Mesothelial cell of epicardium (in vitro differentiated cells): ENCODE measurements around the gene AMBN. TPM values are rescaled to one million over a fixed set of nuclear protein-coding genes. Genes with fewer than 3 reads are reported as not detected.
A peak's percentile ranks its signal among the peaks of the same experiment; 100 is the strongest.

ENCODE experiments used
- DNase-seq, 2 experiments: peaks; one replicate each; pipeline ENCODE4 v3.0.0; 2021; ENCODE audit warnings: low spot score in 2 of 2; ENCODE audit not compliant: unreplicated experiment in 2 of 2
- H3K27ac Mint-ChIP-seq: 2 replicates; pipeline ENCODE4 v1.8.0; 2021; ENCODE audit warnings: mixed read lengths
- H3K27me3 Mint-ChIP-seq: 2 replicates; pipeline ENCODE4 v1.8.0; 2021; ENCODE audit warnings: low read depth, mixed read lengths
- H3K36me3 Mint-ChIP-seq: 2 replicates; pipeline ENCODE4 v1.8.0; 2021; ENCODE audit warnings: mixed read lengths
- H3K4me1 Mint-ChIP-seq: 2 replicates; pipeline ENCODE4 v1.8.0; 2021; ENCODE audit warnings: mixed read lengths
- H3K4me3 Mint-ChIP-seq: 2 replicates; pipeline ENCODE4 v1.8.0; 2021; ENCODE audit warnings: mild to moderate bottlenecking, moderate library complexity, mixed read lengths
- H3K9me3 Mint-ChIP-seq: 2 replicates; pipeline ENCODE4 v1.8.0; 2021; ENCODE audit warnings: mixed read lengths
- total RNA-seq: library from RNA; stranded (reverse); gene quantifications from 3 replicates; pipeline ENCODE4 v1.2.1, GENCODE V29; 2021
- TF ChIP-seq, protein P1 (sequence below): fragments of 200-600 bp; sonication (generic); IDR thresholded peaks from one replicate; pipeline ENCODE4 v1.5.0; 2021; ENCODE audit warnings: antibody characterized with exemption; ENCODE audit not compliant: unreplicated experiment

AMBN gene, protein sequence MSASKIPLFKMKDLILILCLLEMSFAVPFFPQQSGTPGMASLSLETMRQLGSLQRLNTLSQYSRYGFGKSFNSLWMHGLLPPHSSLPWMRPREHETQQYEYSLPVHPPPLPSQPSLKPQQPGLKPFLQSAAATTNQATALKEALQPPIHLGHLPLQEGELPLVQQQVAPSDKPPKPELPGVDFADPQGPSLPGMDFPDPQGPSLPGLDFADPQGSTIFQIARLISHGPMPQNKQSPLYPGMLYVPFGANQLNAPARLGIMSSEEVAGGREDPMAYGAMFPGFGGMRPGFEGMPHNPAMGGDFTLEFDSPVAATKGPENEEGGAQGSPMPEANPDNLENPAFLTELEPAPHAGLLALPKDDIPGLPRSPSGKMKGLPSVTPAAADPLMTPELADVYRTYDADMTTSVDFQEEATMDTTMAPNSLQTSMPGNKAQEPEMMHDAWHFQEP
- total RNA-seq: 0.14 to 0.36 TPM (median 0.22 TPM) in 3 replicates

DNA sequence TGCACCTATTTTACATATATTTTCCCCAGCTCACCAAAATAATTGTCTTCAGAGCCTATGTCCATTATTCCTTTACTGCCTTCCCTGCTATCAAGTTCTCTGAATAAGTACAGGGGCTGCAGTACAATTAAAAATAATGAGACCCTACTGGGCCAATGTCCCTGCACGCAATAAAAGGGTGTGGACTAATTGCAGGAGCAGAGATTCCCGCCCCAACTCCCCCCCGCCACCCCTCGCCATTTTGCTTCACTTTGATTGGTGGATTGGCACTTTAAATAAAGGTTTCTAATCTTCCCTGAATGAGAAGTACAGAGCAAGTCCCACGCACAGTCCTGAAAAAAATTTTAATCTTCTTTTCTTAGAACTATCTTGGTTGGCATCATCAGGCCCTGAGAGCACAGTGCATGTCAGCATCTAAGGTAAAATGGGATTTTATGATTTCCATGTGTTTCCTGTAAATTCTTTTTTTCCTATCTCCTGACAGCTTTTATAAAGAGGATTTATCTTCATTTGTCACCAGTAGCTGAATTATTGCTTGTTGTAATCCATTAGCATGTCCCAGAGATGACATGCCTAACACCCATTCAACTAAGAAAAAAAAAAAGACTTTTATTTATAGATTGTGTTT lies at the start of gene AMBN:
Gene AMBN, plus strand, starts transcription at position 302 of the 628 bp plus-strand sequence. Its CDS starts 103 bp downstream, at position 405.
- TF ChIP-seq, protein P1, sequence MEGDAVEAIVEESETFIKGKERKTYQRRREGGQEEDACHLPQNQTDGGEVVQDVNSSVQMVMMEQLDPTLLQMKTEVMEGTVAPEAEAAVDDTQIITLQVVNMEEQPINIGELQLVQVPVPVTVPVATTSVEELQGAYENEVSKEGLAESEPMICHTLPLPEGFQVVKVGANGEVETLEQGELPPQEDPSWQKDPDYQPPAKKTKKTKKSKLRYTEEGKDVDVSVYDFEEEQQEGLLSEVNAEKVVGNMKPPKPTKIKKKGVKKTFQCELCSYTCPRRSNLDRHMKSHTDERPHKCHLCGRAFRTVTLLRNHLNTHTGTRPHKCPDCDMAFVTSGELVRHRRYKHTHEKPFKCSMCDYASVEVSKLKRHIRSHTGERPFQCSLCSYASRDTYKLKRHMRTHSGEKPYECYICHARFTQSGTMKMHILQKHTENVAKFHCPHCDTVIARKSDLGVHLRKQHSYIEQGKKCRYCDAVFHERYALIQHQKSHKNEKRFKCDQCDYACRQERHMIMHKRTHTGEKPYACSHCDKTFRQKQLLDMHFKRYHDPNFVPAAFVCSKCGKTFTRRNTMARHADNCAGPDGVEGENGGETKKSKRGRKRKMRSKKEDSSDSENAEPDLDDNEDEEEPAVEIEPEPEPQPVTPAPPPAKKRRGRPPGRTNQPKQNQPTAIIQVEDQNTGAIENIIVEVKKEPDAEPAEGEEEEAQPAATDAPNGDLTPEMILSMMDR: no peak
- Mint-ChIP-seq H3K27me3 (no peaks in the 10 kb centered on the region), H3K4me1 (peaks cover 10% of the 10 kb centered on the region), H3K4me3 (no peak within 1 kb of the TSS), H3K27ac (no peak within 1 kb of the TSS), H3K36me3 (no peaks in the 10 kb centered on the region), H3K9me3 (no peaks in the 10 kb centered on the region)
- no peak for DNase-seq

DNA sequence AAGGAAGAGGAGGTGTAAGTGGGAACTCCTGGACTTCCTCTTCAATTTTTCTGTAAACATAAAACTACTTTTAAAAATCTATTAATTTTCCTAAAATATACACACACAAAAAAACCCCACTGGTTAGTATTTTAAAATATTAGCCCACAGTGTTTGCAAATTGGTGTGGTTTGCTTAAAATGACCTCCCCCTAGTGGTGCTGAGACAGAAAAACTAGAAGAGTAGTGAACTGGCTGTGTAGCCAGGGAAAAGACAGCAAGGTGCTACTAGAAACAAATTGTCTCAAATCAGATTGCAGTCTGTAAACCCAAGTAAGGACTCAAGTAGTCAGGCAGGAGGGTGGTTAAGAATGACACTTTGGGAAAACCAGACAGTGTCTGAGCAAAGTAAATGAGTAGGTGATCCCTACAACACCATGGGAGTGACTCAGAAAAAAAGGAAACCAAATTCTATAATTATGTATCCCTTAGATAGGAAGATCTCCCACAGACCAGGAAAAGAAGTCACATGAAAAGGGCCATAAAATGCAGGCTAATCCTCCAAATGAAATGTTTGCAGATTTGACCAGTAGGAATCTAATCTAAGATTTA lies 47.7 kb upstream of the AMBN start:
- TF ChIP-seq, protein P1: peak; percentile 63
- no peaks in the 10 kb centered on the region for H3K36me3 Mint-ChIP-seq
- no peak overlapping the region for H3K4me3 Mint-ChIP-seq
- peaks cover 1% of the 10 kb centered on the region for H3K4me1 Mint-ChIP-seq
- no peak for DNase-seq
- peaks cover 7% of the 10 kb centered on the region for H3K27me3 Mint-ChIP-seq
- no peaks in the 10 kb centered on the region for H3K9me3 Mint-ChIP-seq
- peak overlapping the region; percentile 22 for H3K27ac Mint-ChIP-seq

DNA sequence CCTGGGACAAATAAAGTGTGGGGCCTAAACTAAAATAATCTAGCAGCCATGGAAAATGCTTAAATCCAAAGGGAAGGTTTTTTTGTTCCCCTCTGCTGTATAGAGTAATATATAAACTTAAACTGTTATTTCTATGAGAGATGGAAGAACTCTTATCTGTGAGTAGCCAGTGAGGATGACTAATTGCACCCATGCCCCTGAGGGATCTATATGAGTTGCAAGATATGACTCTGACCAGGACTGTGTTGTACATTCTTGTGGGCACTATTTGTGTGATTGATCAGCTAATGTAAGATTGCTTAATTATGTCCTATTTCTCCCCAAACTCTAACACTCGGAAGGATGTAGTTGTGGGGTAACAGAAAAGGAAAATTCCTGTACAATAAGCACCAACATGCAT lies 35.2 kb upstream of the AMBN start:
- no peak overlapping the region for H3K4me3 Mint-ChIP-seq
- no peak overlapping the region for H3K27ac Mint-ChIP-seq
- peaks cover 10% of the 10 kb centered on the region for H3K27me3 Mint-ChIP-seq
- peaks cover 5% of the 10 kb centered on the region for H3K9me3 Mint-ChIP-seq
- TF ChIP-seq, protein P1: no peak
- H3K4me1 Mint-ChIP-seq: peaks cover 22% of the 10 kb centered on the region
- no peaks in the 10 kb centered on the region for H3K36me3 Mint-ChIP-seq
- DNase-seq: no peak

DNA sequence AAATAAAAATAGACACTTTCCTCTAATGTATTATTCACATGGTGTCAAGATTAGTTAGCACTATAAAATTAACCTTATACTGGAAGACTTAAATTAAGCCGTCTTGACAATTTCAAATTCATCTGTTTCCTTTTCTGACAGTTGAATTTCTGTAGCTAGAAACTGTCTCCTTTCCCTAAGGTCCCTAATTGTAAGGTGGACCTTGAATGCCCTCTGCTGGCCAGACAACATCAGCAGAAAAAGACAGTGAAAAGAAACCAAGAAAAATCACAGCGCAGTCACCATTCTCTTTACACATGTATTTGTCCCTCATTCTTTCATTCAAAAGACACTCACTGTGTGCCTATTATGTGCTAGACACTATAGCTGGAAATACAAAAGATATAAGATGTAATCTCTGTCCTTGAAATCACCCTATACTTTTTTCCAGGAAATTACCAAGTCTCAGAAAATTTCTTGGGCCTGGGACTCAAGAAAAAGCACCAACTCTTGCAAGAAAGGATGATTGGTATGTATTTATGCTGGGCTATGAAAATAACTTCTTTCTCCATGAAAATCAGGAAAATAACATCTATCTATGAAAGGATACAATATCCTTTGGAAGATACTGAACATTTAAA lies 32.7 kb upstream of the AMBN start:
- DNase-seq: peak in 1 of 2 experiments; percentile 45
- TF ChIP-seq, protein P1: no peak
- H3K27me3 Mint-ChIP-seq: no peaks in the 10 kb centered on the region

DNA sequence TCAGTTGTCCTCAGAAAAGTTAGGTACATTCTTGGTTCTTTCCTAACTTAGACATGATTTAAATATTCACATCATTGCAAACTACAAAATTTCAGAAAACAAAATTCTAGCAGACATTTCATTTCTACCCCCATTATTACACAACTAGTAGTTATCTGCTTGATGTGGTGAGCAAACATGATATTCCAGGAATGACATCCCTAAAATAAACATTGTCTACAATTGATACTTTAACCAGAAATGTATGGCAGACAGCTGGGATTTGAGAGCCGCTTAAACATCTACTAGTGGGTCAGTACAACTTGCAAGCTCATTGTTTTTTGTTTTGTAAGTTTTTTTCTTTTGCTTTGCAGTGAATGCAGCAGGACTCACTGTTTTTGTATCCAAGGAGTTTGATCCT lies 32.1 kb upstream of the AMBN start:
- TF ChIP-seq, protein P1: no peak
- Mint-ChIP-seq H3K27me3 (no peaks in the 10 kb centered on the region), H3K36me3 (no peaks in the 10 kb centered on the region), H3K9me3 (no peaks in the 10 kb centered on the region), H3K4me3 (no peak overlapping the region), H3K4me1 (peaks cover 33% of the 10 kb centered on the region), H3K27ac (no peak overlapping the region)
- no peak for DNase-seq

More for the DNA sequence above, 32.7 kb upstream of the AMBN start:
- H3K9me3 Mint-ChIP-seq: no peaks in the 10 kb centered on the region
- peak overlapping the region; percentile 20 for H3K27ac Mint-ChIP-seq
- H3K4me3 Mint-ChIP-seq: no peak overlapping the region
- H3K36me3 Mint-ChIP-seq: no peaks in the 10 kb centered on the region
- H3K4me1 Mint-ChIP-seq: peaks cover 33% of the 10 kb centered on the region
